ENCODE data around the gene IL36B.

IL36B gene

GRCh38 chr2:113091231-113091896 is 38.7 kb upstream of the IL36B start:
- H3K4me3 ChIP-seq (ENCODE audit: low read length) = no peak overlapping the region
- DNase-seq (ENCODE audit: low read depth) = no peak
- TF ChIP-seq CTCF (conservative IDR thresholded peaks at IDR 0.05; ENCODE audit: low read depth, low read length) = no peak

- no peak for DNase-seq (ENCODE audit: low read depth)
- TF ChIP-seq CTCF (conservative IDR thresholded peaks at IDR 0.05; ENCODE audit: low read depth, low read length) = no peak
- H3K4me3 ChIP-seq (ENCODE audit: low read length) = no peak overlapping the region
These were observed 37.2 kb upstream of the IL36B start for GRCh38 chr2:113089916-113090315.

- DNase-seq (ENCODE audit: low read depth) = no peak
- no peak overlapping the region for H3K4me3 ChIP-seq (ENCODE audit: low read length)
- TF ChIP-seq CTCF (conservative IDR thresholded peaks at IDR 0.05; ENCODE audit: low read depth, low read length) = no peak
These were observed 35.7 kb upstream of the IL36B start for GRCh38 chr2:113088213-113088992.

- TF ChIP-seq CTCF (conservative IDR thresholded peaks at IDR 0.05; ENCODE audit: low read depth, low read length) = no peak
- H3K4me3 ChIP-seq (ENCODE audit: low read length) = no peak overlapping the region
- no peak for DNase-seq (ENCODE audit: low read depth)
These were observed 32.9 kb upstream of the IL36B start for GRCh38 chr2:113085542-113085941.

GRCh38 chr2:113084249-113085000 is 31.8 kb upstream of the IL36B start:
- H3K4me3 ChIP-seq (ENCODE audit: low read length) = no peak overlapping the region
- no peak for DNase-seq (ENCODE audit: low read depth)
- TF ChIP-seq CTCF (conservative IDR thresholded peaks at IDR 0.05; ENCODE audit: low read depth, low read length) = peak; percentile 55

GRCh38 chr2:113083296-113083695 is 30.6 kb upstream of the IL36B start:
- H3K4me3 ChIP-seq (ENCODE audit: low read length) = no peak overlapping the region
- no peak for DNase-seq (ENCODE audit: low read depth)
- TF ChIP-seq CTCF (conservative IDR thresholded peaks at IDR 0.05; ENCODE audit: low read depth, low read length) = no peak
